Nephron progenitor cell (in vitro differentiated cells): Measurements from ENCODE around the gene GADD45G.

Source experiments
- DNase-seq: peaks from one replicate; pipeline ENCODE4 v3.0.0; 2021
- H3K27ac Mint-ChIP-seq: 2 replicates; pipeline ENCODE4 v1.8.0; 2021; ENCODE audit warnings: mild to moderate bottlenecking, moderate library complexity, mixed read lengths
- H3K27me3 Mint-ChIP-seq: 2 replicates; pipeline ENCODE4 v1.8.0; 2021; ENCODE audit warnings: mild to moderate bottlenecking, low read depth, mixed read lengths; ENCODE audit not compliant: poor library complexity
- H3K36me3 Mint-ChIP-seq: 2 replicates; pipeline ENCODE4 v1.8.0; 2021; ENCODE audit warnings: low read depth, mixed read lengths
- H3K4me1 Mint-ChIP-seq: 2 replicates; pipeline ENCODE4 v1.8.0; 2021; ENCODE audit warnings: mixed read lengths
- H3K4me3 Mint-ChIP-seq: 2 replicates; pipeline ENCODE4 v1.8.0; 2021; ENCODE audit warnings: mild to moderate bottlenecking, moderate library complexity, mixed read lengths
- H3K9me3 Mint-ChIP-seq: 2 replicates; pipeline ENCODE4 v1.8.0; 2021; ENCODE audit warnings: mild to moderate bottlenecking, moderate library complexity, mixed read lengths
- CTCF ChIP-seq: fragments of 200-600 bp; sonication (generic); IDR thresholded peaks from 2 replicates; pipeline ENCODE4 v1.5.0; 2021; ENCODE audit warnings: antibody characterized with exemption

GADD45G gene

GRCh38 chr9:89638893-89639292, 34.1 kb downstream of the GADD45G start:
- Mint-ChIP-seq H3K4me1 (peaks cover 12% of the 10 kb centered on the region), H3K4me3 (no peak overlapping the region), H3K27me3 (peaks cover 17% of the 10 kb centered on the region), H3K9me3 (peaks cover 3% of the 10 kb centered on the region), H3K36me3 (no peaks in the 10 kb centered on the region), H3K27ac (no peak overlapping the region)
- no peak for TF ChIP-seq CTCF
- DNase-seq = no peak

GRCh38 chr9:89639367-89639795, 34.6 kb downstream of the GADD45G start:
- Mint-ChIP-seq H3K9me3 (peaks cover 6% of the 10 kb centered on the region), H3K27me3 (peaks cover 17% of the 10 kb centered on the region), H3K27ac (no peak overlapping the region), H3K4me3 (no peak overlapping the region), H3K4me1 (peaks cover 12% of the 10 kb centered on the region), H3K36me3 (no peaks in the 10 kb centered on the region)
- no peak for TF ChIP-seq CTCF
- no peak for DNase-seq

DNA sequence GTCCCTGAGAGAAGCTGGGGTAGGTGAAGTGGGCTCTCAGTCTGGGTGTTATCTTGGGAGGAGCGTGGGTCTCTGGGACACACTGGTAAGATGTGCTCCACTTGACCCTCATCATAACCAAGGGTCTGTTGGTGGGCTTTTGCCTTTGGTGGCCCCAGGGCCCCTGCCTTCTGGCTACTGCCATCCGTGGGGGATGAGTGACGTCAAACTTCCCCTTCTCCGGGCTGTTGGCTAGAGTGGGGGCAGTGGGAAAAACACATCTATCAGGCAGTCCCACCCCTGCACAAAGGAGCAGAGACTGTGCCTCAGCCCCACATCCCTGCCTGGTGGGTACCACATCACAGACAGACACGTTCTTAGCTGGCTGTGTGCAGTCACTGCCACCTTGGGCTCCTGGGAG, 35.1 kb downstream of the GADD45G start:
- Mint-ChIP-seq H3K27ac (no peak overlapping the region), H3K4me3 (no peak overlapping the region), H3K4me1 (peaks cover 12% of the 10 kb centered on the region), H3K9me3 (peaks cover 12% of the 10 kb centered on the region), H3K27me3 (peaks cover 22% of the 10 kb centered on the region), H3K36me3 (no peaks in the 10 kb centered on the region)
- no peak for DNase-seq
- no peak for TF ChIP-seq CTCF

DNA sequence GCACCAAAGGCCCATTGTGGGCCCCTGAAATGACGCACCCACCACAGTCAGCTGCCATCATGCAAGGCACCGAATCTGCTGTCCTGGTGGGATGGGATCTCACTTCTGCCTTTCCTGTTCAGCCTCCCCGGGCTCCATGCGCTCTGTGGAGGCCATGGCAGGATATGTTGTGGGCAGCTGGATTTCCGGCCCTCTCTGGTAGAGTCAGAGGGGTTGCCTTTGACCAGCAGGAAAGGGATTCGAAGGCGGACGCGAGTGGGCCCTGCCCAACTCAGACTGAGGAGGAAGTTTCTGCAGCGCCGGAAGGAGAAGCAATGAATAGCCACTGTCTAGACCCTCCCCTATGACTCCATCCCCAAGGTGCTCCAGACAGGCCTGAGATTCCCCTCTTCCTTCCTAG, 35.5 kb downstream of the GADD45G start:
- DNase-seq = no peak
- Mint-ChIP-seq H3K4me3 (no peak overlapping the region), H3K36me3 (peaks cover 1% of the 10 kb centered on the region), H3K9me3 (peaks cover 16% of the 10 kb centered on the region), H3K27me3 (peaks cover 22% of the 10 kb centered on the region), H3K27ac (no peak overlapping the region), H3K4me1 (peaks cover 12% of the 10 kb centered on the region)
- no peak for TF ChIP-seq CTCF

DNA sequence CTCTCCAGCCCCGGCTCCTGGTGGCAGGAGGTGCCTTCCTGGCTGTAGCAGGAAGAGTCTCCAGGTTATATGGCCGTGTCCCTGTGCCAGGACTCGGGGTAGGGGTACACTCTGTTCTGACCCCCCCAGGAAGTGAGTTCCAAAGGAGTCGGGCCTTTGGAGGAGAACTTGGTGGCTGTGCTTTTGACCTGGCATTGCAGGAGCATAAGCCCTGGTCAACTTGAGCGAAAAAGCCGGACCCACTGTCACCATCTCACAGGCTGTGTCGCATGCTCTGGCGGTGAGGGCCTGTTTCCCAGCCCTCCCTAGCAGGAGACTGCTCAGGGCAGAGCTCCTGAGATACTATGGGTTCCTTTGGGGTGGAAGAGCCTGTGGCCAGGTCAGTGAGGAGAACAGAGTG, 36.0 kb downstream of the GADD45G start:
- Mint-ChIP-seq H3K27me3 (peaks cover 22% of the 10 kb centered on the region), H3K27ac (no peak overlapping the region), H3K4me1 (peaks cover 12% of the 10 kb centered on the region), H3K36me3 (peaks cover 3% of the 10 kb centered on the region), H3K9me3 (peaks cover 18% of the 10 kb centered on the region), H3K4me3 (no peak overlapping the region)
- TF ChIP-seq CTCF = no peak
- no peak for DNase-seq

- H3K4me3 Mint-ChIP-seq = no peak overlapping the region
- peaks cover 3% of the 10 kb centered on the region for H3K36me3 Mint-ChIP-seq
- H3K9me3 Mint-ChIP-seq = peaks cover 18% of the 10 kb centered on the region
- no peak overlapping the region for H3K27ac Mint-ChIP-seq
- peaks cover 25% of the 10 kb centered on the region for H3K27me3 Mint-ChIP-seq
- TF ChIP-seq CTCF = no peak
- peaks cover 21% of the 10 kb centered on the region for H3K4me1 Mint-ChIP-seq
- DNase-seq = no peak
Observed at GRCh38 chr9:89641980-89642379, 37.2 kb downstream of the GADD45G start.
